HG03558 (cell line): Measurements from ENCODE around the gene HSPB6.

Source experiments
- ATAC-seq: cut with Tn5 transposase; IDR thresholded peaks from one replicate; pipeline ENCODE4 v1.9.1; 2021; ENCODE audit warnings: moderate number of reproducible peaks; ENCODE audit not compliant: unreplicated experiment; ENCODE audit errors: extremely low read depth

HSPB6 gene

GRCh38 chr19:35719402-35720162 lies 37.2 kb downstream of the HSPB6 start:
- no peak for ATAC-seq

GRCh38 chr19:35718345-35719041 lies 38.3 kb downstream of the HSPB6 start:
- ATAC-seq: no peak

GRCh38 chr19:35717665-35718344 lies 39.0 kb downstream of the HSPB6 start, which contains the start of gene KMT2B:
KMT2B (plus strand) TSS chr19:35718003; CDS start chr19:35718019, 16 bp downstream.
- peak; percentile 28 for ATAC-seq

- ATAC-seq: peak; percentile 24
Measured at GRCh38 chr19:35716801-35717664, 39.8 kb downstream of the HSPB6 start.

GRCh38 chr19:35715981-35716800 lies 40.6 kb downstream of the HSPB6 start:
- no peak for ATAC-seq

- no peak for ATAC-seq
Measured at GRCh38 chr19:35715355-35715809, 41.4 kb downstream of the HSPB6 start.

- ATAC-seq: no peak
Measured at GRCh38 chr19:35714601-35715354, 42.1 kb downstream of the HSPB6 start.

- ATAC-seq: no peak
Measured at GRCh38 chr19:35713904-35714495, 42.8 kb downstream of the HSPB6 start.

GRCh38 chr19:35713506-35713850 lies 43.4 kb downstream of the HSPB6 start:
- ATAC-seq: no peak

GRCh38 chr19:35712567-35713505 lies 44.0 kb downstream of the HSPB6 start:
- ATAC-seq: no peak

- peak; percentile 26 for ATAC-seq
Measured at GRCh38 chr19:35710784-35711723, 45.8 kb downstream of the HSPB6 start.

GRCh38 chr19:35708391-35708790 lies 48.4 kb downstream of the HSPB6 start:
- no peak for ATAC-seq
